VCaP (cell line): Measurements from ENCODE around the gene HHAT.

ENCODE experiments used
- H3K27ac ChIP-seq: fragments of 450-650 bp; 2 replicates; pipeline ENCODE4 v1.5.1; 2017
- CTCF ChIP-seq: fragments of 450-650 bp; conservative IDR thresholded peaks from 2 replicates; pipeline ENCODE4 v1.5.1; 2017; ENCODE audit warnings: mild to moderate bottlenecking, moderate library complexity

HHAT gene

GRCh38 chr1:210315529-210315928, 13.2 kb upstream of the HHAT start:
- TF ChIP-seq CTCF = no peak
- H3K27ac ChIP-seq = no peak overlapping the region

GRCh38 chr1:210321131-210321530, 7.6 kb upstream of the HHAT start:
- no peak for TF ChIP-seq CTCF
- H3K27ac ChIP-seq = no peak overlapping the region

GRCh38 chr1:210321552-210321951, 7.2 kb upstream of the HHAT start:
- H3K27ac ChIP-seq = no peak overlapping the region
- TF ChIP-seq CTCF = no peak

- no peak for TF ChIP-seq CTCF
- no peak overlapping the region for H3K27ac ChIP-seq
Observed at GRCh38 chr1:210323957-210324356, 4.7 kb upstream of the HHAT start.

- TF ChIP-seq CTCF = no peak
- no peak overlapping the region for H3K27ac ChIP-seq
Observed at GRCh38 chr1:210325026-210325670, 3.6 kb upstream of the HHAT start.

- TF ChIP-seq CTCF = no peak
Observed at GRCh38 chr1:210328032-210328745, 513 bp upstream of the HHAT start.

GRCh38 chr1:210330279-210330866, 1.7 kb downstream of the HHAT start:
- H3K27ac ChIP-seq = peak overlapping the region; percentile 90

More at GRCh38 chr1:210328032-210328745, 513 bp upstream of the HHAT start:
- H3K27ac ChIP-seq = peak overlapping the region; percentile 90

More at GRCh38 chr1:210330279-210330866, 1.7 kb downstream of the HHAT start:
- TF ChIP-seq CTCF = no peak
